Mucosa of descending colon (tissue), 3 donors: ENCODE data around the gene TNPO1. TPM values are rescaled to one million over a fixed set of nuclear protein-coding genes. Genes with fewer than 3 reads are reported as not detected.

Experiments
- ATAC-seq: fragments of 200-7000 bp; cut with Tn5 transposase; one replicate; pipeline ENCODE4 v1.9.1; 2020; ENCODE audit warnings: mild to moderate bottlenecking, moderate library complexity
- DNase-seq, 3 donors: peaks; one replicate each; pipeline ENCODE4 v3.0.0-alpha.2; 2020
- H3K36me3 ChIP-seq: fragments of 200-600 bp; one replicate; pipeline ENCODE4 v1.8.0; 2021; ENCODE audit warnings: low read depth, mild to moderate bottlenecking
- H3K4me1 ChIP-seq: fragments of 200-600 bp; one replicate; pipeline ENCODE4 v1.8.0; 2021; ENCODE audit warnings: low read depth, mild to moderate bottlenecking
- H3K4me3 ChIP-seq: fragments of 200-600 bp; one replicate; pipeline ENCODE4 v1.8.0; 2021; ENCODE audit warnings: mild to moderate bottlenecking
- H3K9me3 ChIP-seq: fragments of 200-600 bp; one replicate; pipeline ENCODE4 v1.8.0; 2021; ENCODE audit warnings: mild to moderate bottlenecking
- CTCF ChIP-seq: fragments of 200-600 bp; IDR thresholded peaks from one replicate; pipeline ENCODE4 v1.8.0; 2022; ENCODE audit warnings: antibody characterized with exemption, mild to moderate bottlenecking
- intact Hi-C, 2 donors: fragments of 100-400 bp; cut with DNase I in 1 of 2; cut with micrococcal nuclease in 1 of 2; formaldehyde crosslinking; loops; one replicate each; pipeline versions ENCODE4 v1.11.0 to v1.11.1; 2022; cut with DNase I, micrococcal nuclease
- long read RNA-seq, 2 donors: library from polyadenylated mRNA; unstranded; transcript quantifications; one replicate each; pipeline ENCODE4 v2.0.0, GENCODE V29; 2019 to 2021
- total RNA-seq, 3 donors: library from RNA; stranded (reverse); fragmentation: NEBNext Ultra II Directional in 2 of 3; extraction: Animal tissue kit (Norgen Biotek cat#: 25700) in 2 of 3; gene quantifications; one replicate each; pipeline versions ENCODE4 v1.2.1 to v1.2.4, GENCODE V29; 2021 to 2023
- donor health status: DM: no; HTN: no; CAD: no; lungs with moderate emphysema.
- donor health status: DM: no; HTN: no; CAD: no.
- donor health status: DM: no; HTN: yes; CAD: no.

The TNPO1 gene
- total RNA-seq: 10 to 100 TPM; 69.4 to 95.1 (median 76.8) TPM
- long read RNA-seq, donor 1, full-length matches to known transcripts: 20 of 38 reads
- long read RNA-seq, donor 1, partial matches to known transcripts: 7 of 38 reads
- long read RNA-seq, donor 1, other reads (novel, unspliced or antisense): 11 of 38 reads
- long read RNA-seq, donor 2, full-length matches to known transcripts: 8 of 18 reads
- long read RNA-seq, donor 2, partial matches to known transcripts: 7 of 18 reads
- long read RNA-seq, donor 2, other reads (novel, unspliced or antisense): 3 of 18 reads

- H3K9me3 ChIP-seq: no peaks in the 10 kb centered on the region
- ATAC-seq: peak; percentile 93
- peaks cover 10% of the 10 kb centered on the region for H3K4me1 ChIP-seq
- no peak for TF ChIP-seq CTCF
- intact Hi-C loops: loop anchor here (5.0 to 10.0 kb wide), 2 partner anchors 202 to 204 kb away; no protein-coding TSS in a partner anchor
- H3K36me3 ChIP-seq: no peaks in the 10 kb centered on the region
- peak; percentile 94 to 97 (median 96) for DNase-seq
- H3K4me3 ChIP-seq: peak within 1 kb of the TSS; percentile 64
Observed at GRCh38 chr5:72816284-72817075, at the start of gene TNPO1. Gene TNPO1, plus strand, starts transcription at chr5:72816661. Its CDS starts 77 bp downstream, at chr5:72816738.

- peak; percentile 62 for ATAC-seq
- peak in 1 of 3 donors; percentile 10 for DNase-seq
Observed at GRCh38 chr5:72767289-72768010, 49.0 kb upstream of the TNPO1 start.

GRCh38 chr5:72770266-72770665 lies 46.2 kb upstream of the TNPO1 start:
- DNase-seq (no peak), ATAC-seq (no peak)
- no peak overlapping the region for H3K4me3 ChIP-seq
- H3K9me3 ChIP-seq: no peaks in the 10 kb centered on the region
- H3K36me3 ChIP-seq: no peaks in the 10 kb centered on the region
- no peak for TF ChIP-seq CTCF
- no peaks in the 10 kb centered on the region for H3K4me1 ChIP-seq
- intact Hi-C loops: no loop called here

More at GRCh38 chr5:72767289-72768010, 49.0 kb upstream of the TNPO1 start:
- Histone ChIP-seq H3K4me1 (no peaks in the 10 kb centered on the region), H3K36me3 (no peaks in the 10 kb centered on the region), H3K4me3 (no peak overlapping the region), H3K9me3 (no peaks in the 10 kb centered on the region)
- TF ChIP-seq CTCF: no peak
- intact Hi-C loops: no loop called here

GRCh38 chr5:72776684-72777083 lies 39.8 kb upstream of the TNPO1 start:
- Histone ChIP-seq H3K9me3 (peaks cover 12% of the 10 kb centered on the region), H3K4me1 (no peaks in the 10 kb centered on the region), H3K36me3 (no peaks in the 10 kb centered on the region), H3K4me3 (no peak overlapping the region)
- DNase-seq: no peak
- intact Hi-C loops: no loop called here
- no peak for ATAC-seq
- no peak for TF ChIP-seq CTCF

GRCh38 chr5:72779520-72779919 lies 36.9 kb upstream of the TNPO1 start:
- no peak for TF ChIP-seq CTCF
- intact Hi-C loops: no loop called here
- H3K4me1 ChIP-seq: peaks cover 5% of the 10 kb centered on the region
- no peak overlapping the region for H3K4me3 ChIP-seq
- no peaks in the 10 kb centered on the region for H3K36me3 ChIP-seq
- DNase-seq: no peak
- ATAC-seq: no peak
- peaks cover 12% of the 10 kb centered on the region for H3K9me3 ChIP-seq
